ENCODE measurements around the gene RPTOR. TPM values are rescaled to one million over a fixed set of nuclear protein-coding genes. Genes with fewer than 3 reads are reported as not detected.

Gene RPTOR
- total RNA-seq, 3 donors from 2014 or later, result 21.4 to 27.5 (median 23.6) TPM

- Histone ChIP-seq H3K9me3 (no peaks in the 10 kb centered on the region), H3K36me3 (no peaks in the 10 kb centered on the region), H3K27me3 (no peaks in the 10 kb centered on the region), H3K4me1 (no peaks in the 10 kb centered on the region), H3K27ac (no peak overlapping the region), H3K4me3 (no peak overlapping the region)
- DNase-seq (ENCODE audit: low spot score in 2 of 2), result no peak
- intact Hi-C loops (cut with DNase I; ENCODE audit: low total_unique reads), result no loop called here
- no peak for TF ChIP-seq POLR2A (IDR thresholded peaks at IDR 0.05)
- TF ChIP-seq CTCF (IDR thresholded peaks at IDR 0.05), result no peak
- no peak for TF ChIP-seq POLR2AphosphoS5 (IDR thresholded peaks at IDR 0.05)
Observed at GRCh38 chr17:80705988-80706387, 161.3 kb downstream of the RPTOR start.

GRCh38 chr17:80706463-80706867 lies 161.8 kb downstream of the RPTOR start:
- Histone ChIP-seq H3K4me1 (no peaks in the 10 kb centered on the region), H3K27me3 (no peaks in the 10 kb centered on the region), H3K9me3 (no peaks in the 10 kb centered on the region), H3K4me3 (no peak overlapping the region), H3K36me3 (no peaks in the 10 kb centered on the region), H3K27ac (no peak overlapping the region)
- DNase-seq (ENCODE audit: low spot score in 2 of 2), result no peak
- intact Hi-C loops (cut with DNase I; ENCODE audit: low total_unique reads), result no loop called here
- TF ChIP-seq CTCF (IDR thresholded peaks at IDR 0.05), result no peak
- no peak for TF ChIP-seq POLR2A (IDR thresholded peaks at IDR 0.05)
- TF ChIP-seq POLR2AphosphoS5 (IDR thresholded peaks at IDR 0.05), result no peak

GRCh38 chr17:80708480-80708879 lies 163.8 kb downstream of the RPTOR start:
- Histone ChIP-seq H3K27ac (no peak overlapping the region), H3K4me3 (no peak overlapping the region), H3K27me3 (no peaks in the 10 kb centered on the region), H3K4me1 (no peaks in the 10 kb centered on the region), H3K36me3 (no peaks in the 10 kb centered on the region), H3K9me3 (no peaks in the 10 kb centered on the region)
- intact Hi-C loops (cut with DNase I; ENCODE audit: low total_unique reads), result no loop called here
- no peak for TF ChIP-seq POLR2AphosphoS5 (IDR thresholded peaks at IDR 0.05)
- no peak for TF ChIP-seq POLR2A (IDR thresholded peaks at IDR 0.05)
- TF ChIP-seq CTCF (IDR thresholded peaks at IDR 0.05), result no peak
- DNase-seq (ENCODE audit: low spot score in 2 of 2), result no peak

GRCh38 chr17:80709090-80709695 lies 164.6 kb downstream of the RPTOR start:
- H3K27ac ChIP-seq, result no peak overlapping the region
- intact Hi-C loops (cut with DNase I; ENCODE audit: low total_unique reads), result no loop called here
- no peak for DNase-seq (ENCODE audit: low spot score in 2 of 2)
- H3K27me3 ChIP-seq, result no peaks in the 10 kb centered on the region
- H3K9me3 ChIP-seq, result no peaks in the 10 kb centered on the region
- H3K36me3 ChIP-seq, result no peaks in the 10 kb centered on the region
- no peaks in the 10 kb centered on the region for H3K4me1 ChIP-seq
- no peak overlapping the region for H3K4me3 ChIP-seq
- TF ChIP-seq CTCF (IDR thresholded peaks at IDR 0.05) (no peak), POLR2A (IDR thresholded peaks at IDR 0.05) (no peak), POLR2AphosphoS5 (IDR thresholded peaks at IDR 0.05) (no peak)

GRCh38 chr17:80710714-80711302 lies 166.2 kb downstream of the RPTOR start:
- H3K4me3 ChIP-seq, result no peak overlapping the region
- no peaks in the 10 kb centered on the region for H3K27me3 ChIP-seq
- intact Hi-C loops (cut with DNase I; ENCODE audit: low total_unique reads), result no loop called here
- no peak for DNase-seq (ENCODE audit: low spot score in 2 of 2)
- TF ChIP-seq POLR2A (IDR thresholded peaks at IDR 0.05) (no peak), POLR2AphosphoS5 (IDR thresholded peaks at IDR 0.05) (no peak), CTCF (IDR thresholded peaks at IDR 0.05) (no peak)
- no peak overlapping the region for H3K27ac ChIP-seq
- H3K4me1 ChIP-seq, result no peaks in the 10 kb centered on the region
- no peaks in the 10 kb centered on the region for H3K9me3 ChIP-seq
- no peaks in the 10 kb centered on the region for H3K36me3 ChIP-seq
